NK-92 (cell line): Measurements from ENCODE around the gene PIGT.
A peak's percentile ranks its signal among the peaks of the same experiment; 100 is the strongest.

Experiments used
- DNase-seq: peaks from one replicate; lab custom pipeline; 2025; ENCODE audit not compliant: unreplicated experiment; lab: John Stamatoyannopoulos, UW

Gene PIGT

DNA sequence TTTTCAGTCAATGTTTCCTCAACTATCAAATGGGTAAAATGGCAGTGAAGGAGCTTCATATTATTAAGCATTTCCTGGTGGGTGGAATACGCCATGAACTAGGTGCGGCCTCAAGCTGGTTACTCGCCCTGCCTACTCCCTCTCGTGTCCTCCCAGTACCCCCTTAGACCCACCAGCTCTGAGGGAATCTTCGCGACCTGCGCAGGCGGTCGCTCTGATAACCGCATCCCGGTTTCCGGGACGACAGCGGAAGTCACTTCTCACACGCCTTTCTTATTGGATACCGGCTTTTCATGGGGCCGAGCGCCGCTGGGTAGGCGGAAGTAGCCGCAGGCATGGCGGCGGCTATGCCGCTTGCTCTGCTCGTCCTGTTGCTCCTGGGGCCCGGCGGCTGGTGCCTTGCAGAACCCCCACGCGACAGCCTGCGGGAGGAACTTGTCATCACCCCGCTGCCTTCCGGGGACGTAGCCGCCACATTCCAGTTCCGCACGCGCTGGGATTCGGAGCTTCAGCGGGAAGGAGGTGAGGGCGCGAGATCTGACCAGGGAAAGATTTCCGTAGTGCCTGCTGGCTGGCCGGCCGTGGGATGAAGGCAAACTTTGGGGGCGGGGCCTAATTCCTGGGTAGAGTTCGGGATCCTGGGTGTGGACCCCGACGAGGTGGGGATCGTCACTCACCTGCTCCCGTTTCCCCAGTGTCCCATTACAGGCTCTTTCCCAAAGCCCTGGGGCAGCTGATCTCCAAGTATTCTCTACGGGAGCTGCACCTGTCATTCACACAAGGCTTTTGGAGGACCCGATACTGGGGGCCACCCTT, at the start of gene PIGT:
Gene PIGT, plus strand, starts transcription at position 320 of the 816 bp plus-strand sequence. Its CDS starts 16 bp downstream, at position 336.
- peak; percentile 53 for DNase-seq

- DNase-seq: no peak
Observed at GRCh38 chr20:45366192-45366591, 49.7 kb upstream of the PIGT start.

- DNase-seq: no peak
Observed at GRCh38 chr20:45366631-45367030, 49.3 kb upstream of the PIGT start.

DNA sequence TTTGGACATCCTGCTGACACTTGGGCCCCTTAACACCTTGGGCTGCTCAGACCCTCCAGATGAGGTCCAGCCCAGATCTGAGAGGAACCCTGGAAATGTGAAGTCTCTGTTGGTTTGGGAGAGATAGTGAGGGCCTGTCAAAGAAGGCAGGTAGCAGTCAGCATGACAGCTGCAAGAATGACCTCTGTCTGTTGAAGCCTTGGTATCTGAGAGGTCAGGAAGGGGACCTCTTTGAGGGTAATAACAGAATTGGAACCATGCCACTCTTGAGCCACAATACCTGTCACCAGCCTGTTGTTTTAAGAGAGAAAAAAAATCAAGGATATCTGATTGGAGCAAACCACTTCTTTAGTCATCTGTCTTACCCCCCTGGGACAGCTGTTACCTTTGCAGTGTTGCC, 48.8 kb upstream of the PIGT start:
- no peak for DNase-seq

GRCh38 chr20:45368221-45368980, 47.5 kb upstream of the PIGT start:
- no peak for DNase-seq

- DNase-seq: no peak
Observed at GRCh38 chr20:45370571-45371160, 45.3 kb upstream of the PIGT start.

DNA sequence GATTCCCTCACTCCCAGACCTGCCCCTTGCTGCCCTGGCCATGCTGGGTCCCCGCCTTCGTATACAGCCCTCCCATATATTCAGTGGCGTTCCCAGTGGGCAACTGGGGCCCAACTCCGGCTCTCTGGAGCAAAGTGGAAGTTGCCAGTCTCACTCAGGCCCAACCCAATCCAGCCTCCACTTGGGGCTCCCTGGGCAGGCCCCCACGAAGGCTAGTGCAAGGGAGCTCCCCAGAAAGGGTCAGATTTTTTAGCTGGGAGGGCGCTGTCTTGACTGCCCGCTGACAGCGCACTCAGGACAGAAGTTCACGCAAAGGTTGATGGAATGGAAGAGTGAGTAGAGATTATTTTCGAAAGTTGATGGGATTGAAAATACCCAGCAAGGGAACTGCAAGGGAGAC, 43.7 kb upstream of the PIGT start:
- no peak for DNase-seq

- DNase-seq: no peak
Observed at GRCh38 chr20:45372646-45373352, 43.1 kb upstream of the PIGT start.

GRCh38 chr20:45373353-45374100, 42.4 kb upstream of the PIGT start:
- peak; percentile 37 for DNase-seq

DNA sequence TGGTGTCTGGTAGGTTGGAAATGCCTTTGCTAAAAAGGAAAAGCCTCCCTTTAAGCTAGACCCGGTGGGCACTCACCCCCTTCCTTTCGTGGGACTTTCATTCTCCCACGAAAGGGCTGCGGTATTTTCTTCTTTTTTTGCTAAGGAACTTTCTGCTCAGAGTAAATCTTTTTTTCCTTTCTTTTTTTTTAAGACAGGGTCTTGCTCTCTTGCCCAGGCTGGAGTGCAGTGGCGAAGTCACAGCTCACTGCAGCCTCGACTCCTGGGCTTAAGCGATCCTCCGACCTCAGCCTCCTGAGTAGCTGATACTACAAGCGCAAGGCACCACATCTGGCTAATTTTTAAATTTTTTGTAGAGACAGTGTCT, 41.9 kb upstream of the PIGT start:
- no peak for DNase-seq

GRCh38 chr20:45374966-45375365, 41.0 kb upstream of the PIGT start:
- no peak for DNase-seq

- DNase-seq: no peak
Observed at GRCh38 chr20:45377269-45377668, 38.7 kb upstream of the PIGT start.

GRCh38 chr20:45378191-45378590, 37.8 kb upstream of the PIGT start, which contains the start of gene TP53TG5:
TP53TG5 (minus strand) TSS chr20:45378325; CDS start chr20:45378236, 89 bp downstream.
- DNase-seq: no peak

DNA sequence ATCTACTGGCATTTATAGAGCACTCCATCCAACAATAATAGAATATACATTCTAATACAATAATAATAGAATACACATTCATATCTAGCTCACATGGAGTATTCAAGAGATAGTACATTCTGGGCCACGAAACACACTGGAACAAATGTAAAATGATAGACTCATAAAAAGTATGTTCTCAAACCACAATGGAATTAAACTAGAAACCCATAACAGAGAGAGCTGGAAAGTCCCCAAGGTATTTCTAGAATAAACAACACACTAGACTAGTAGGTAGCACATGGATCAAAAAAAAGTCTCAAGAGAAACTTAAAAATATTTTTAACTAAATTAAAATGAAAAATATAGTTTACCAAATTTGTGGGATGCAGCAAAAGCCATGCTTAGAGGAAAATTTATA, 28.7 kb upstream of the PIGT start:
- DNase-seq: no peak

DNA sequence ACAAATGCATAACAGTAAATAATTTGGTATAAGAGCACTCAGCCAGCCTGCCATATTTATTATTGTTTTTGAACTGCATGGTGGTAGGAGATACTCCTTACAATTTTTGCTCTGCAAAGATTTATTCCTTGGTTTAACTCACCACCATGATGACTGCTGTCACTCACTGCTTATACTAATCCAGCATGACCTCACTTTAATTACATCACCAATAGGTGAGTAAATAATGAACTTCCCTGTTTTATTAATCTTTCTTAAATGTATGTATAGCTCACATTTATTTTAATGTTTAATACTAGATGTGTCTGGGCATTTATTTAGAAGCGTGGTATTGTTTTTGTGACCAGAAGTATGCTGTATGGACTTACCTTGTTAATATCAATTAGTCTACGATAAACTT, 25.0 kb upstream of the PIGT start:
- DNase-seq: no peak

DNA sequence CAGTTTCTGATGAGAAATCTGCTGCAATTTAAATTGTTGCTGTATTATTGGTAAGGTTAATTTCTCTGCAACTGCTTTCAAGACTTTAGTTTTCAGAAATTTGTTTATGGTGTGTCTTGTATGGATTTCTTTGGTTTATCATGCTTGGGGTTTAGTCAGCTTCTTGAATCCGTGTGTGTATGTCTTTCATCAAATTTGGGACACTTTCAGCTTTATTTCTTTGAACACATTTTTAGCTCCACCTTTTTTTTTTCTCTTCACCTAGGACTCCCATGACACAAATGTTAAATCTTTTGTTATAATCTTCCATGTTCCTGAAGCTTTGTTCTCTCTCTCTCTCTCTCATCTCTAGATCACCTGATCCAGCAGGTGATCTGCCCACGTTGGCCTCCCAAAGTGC, 24.4 kb upstream of the PIGT start:
- no peak for DNase-seq

- no peak for DNase-seq
Observed at GRCh38 chr20:45392733-45393132, 23.2 kb upstream of the PIGT start.

DNA sequence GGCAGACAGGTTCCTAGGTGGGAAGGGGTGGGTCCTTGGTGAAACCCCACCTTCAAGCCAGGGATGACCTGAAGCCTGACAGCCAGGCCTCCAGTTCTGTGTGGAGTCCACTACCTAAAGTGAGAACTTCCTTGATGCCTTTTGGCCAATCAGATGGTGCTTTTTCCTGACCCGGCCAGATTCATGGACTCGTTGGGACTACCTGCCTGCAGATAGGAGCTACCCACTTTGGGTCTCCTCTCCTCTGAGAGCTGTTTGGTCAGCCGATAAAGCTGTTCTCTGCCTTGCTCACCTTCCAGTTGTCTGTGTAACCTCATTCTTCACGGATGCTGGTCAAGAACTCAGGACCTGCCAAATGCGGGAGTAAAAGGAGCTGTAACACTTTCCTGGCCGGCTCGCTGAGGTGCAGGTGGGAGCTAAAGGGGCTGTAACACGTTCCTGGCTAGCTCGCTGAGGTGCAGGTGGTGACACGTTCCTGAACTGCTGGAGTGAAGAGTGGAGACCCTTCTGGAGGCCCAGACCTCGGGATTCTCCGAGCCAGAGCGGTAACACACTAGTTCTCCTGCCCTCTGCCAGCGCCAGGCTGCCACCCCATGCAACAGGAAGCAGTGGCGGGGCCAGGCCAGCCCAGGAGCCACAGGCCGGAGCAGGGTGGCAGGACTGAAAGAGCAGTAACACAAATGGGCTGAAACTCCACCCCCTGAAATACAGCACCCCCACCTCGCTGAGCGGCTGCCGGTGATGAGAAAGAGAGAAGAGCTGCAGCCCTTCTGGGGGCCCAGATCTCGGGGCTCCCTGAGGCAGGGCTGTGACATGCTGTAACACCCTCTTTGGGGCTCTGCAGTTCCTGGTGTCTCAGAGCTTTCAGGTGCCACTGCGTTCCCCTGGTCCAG, 21.5 kb upstream of the PIGT start:
- DNase-seq: no peak

- DNase-seq: no peak
Observed at GRCh38 chr20:45395114-45395415, 20.9 kb upstream of the PIGT start.

- DNase-seq: no peak
Observed at GRCh38 chr20:45399018-45399417, 16.9 kb upstream of the PIGT start.
